Liver (tissue), 2 donors: ENCODE results near the gene PFKFB3.

Source experiments
- JUND ChIP-seq, 2 donors: IDR thresholded peaks; 2 replicates each; pipeline ENCODE4 v1.6.1; 2016; ENCODE audit warnings: antibody characterized with exemption in 2 of 2
- SP1 ChIP-seq: IDR thresholded peaks from 2 replicates; pipeline ENCODE4 v1.6.1; 2018; ENCODE audit warnings: antibody characterized with exemption, mild to moderate bottlenecking
- donor health status: healthy.

- TF ChIP-seq JUND (IDR thresholded peaks at IDR 0.05) (no peak), SP1 (no peak)
These were observed 28.4 kb downstream of the PFKFB3 start for GRCh38 chr10:6231146-6231545.
